ENCODE measurements around the gene CUL3. TPM values are rescaled to one million over a fixed set of nuclear protein-coding genes. Genes with fewer than 3 reads are reported as not detected.

Gene CUL3
- total RNA-seq, 2 experiments from 2014 or later: 50.6 to 155 TPM

DNA sequence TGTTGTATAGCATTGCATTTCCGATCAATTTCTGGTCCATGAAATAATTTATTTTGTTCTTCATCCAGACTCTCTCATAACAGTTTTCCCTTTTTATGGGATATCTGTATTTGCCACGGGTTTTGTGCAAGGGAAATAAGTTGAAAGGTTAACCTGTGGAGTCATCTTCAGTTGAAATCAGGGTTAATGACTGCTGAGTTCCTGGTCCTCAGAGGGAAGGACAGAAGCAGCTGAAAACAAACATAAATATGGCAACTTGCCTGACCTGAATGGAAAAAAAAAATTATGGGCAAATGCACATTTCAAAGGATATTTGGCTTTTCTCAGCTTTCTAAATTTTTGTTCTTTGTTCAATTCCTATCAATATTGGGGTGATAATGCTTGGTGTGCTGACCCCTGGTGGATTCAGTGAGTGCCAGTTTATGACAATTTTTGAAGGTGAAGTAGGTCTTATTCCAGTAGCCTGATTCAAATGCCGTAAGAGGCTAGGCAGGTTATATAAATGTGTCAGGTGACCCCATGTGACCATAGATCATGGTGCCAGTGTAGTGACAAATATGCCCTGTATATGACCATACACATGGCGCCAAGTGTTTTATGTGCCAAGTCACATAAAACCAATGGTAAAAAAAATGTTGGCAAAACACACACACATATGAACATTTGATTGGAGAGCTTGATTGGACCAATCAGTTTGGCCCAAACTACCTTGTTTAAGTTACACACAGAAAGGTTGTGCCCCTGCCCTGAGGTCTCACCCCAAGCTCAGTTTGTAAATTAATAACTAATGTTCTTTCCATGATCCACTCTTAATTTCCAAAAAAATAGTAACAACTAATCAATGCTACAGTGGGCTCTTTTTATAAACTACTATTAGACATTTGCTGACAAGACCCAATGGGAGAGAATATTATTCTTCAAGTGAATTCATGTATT lies 135.7 kb downstream of the CUL3 start:
- Histone ChIP-seq H3K79me2 (ENCODE audit: insufficient read depth, low read depth, low read length) (no peaks in the 10 kb centered on the region), H3K36me3 (ENCODE audit: insufficient read depth, low read length) (no peaks in the 10 kb centered on the region), H3K4me1 (ENCODE audit: insufficient read depth, low read length, poor library complexity, severe bottlenecking) (peaks cover 4% of the 10 kb centered on the region), H3K4me3 (ENCODE audit: low read depth, low read length, poor library complexity, severe bottlenecking) (no peak overlapping the region), H3K27ac (ENCODE audit: low read depth, low read length, poor library complexity, severe bottlenecking) (no peak overlapping the region), H3K9me3 (ENCODE audit: low read length) (no peaks in the 10 kb centered on the region), H2AFZ (ENCODE audit: low read length) (peak overlapping the region; percentile 2; the same call in 1 of the 2 replicates), H3K9me2 (ENCODE audit: insufficient read depth, low read length) (no peaks in the 10 kb centered on the region), H4K20me1 (ENCODE audit: insufficient read depth, low read length) (no peaks in the 10 kb centered on the region), H3K4me2 (ENCODE audit: low read length) (no peak overlapping the region)
- BruUV-seq (replicated peaks): no TSS peak
- DNase-seq (ENCODE audit: low spot score): peak; percentile 47
- TF ChIP-seq EZH2phosphoT487 (IDR thresholded peaks at IDR 0.05; ENCODE audit: borderline replicate concordance, low read depth, low read length) (no peak), CTCF (conservative IDR thresholded peaks at IDR 0.05; ENCODE audit: low read length) (peak; percentile 87)
- CTCF ChIA-PET (ENCODE audit: unreplicated experiment): no interaction called here
- POLR2A ChIA-PET: interaction anchor here (0.5 to 1.8 kb wide), 7 partner anchors 10 to 605 kb away, joined by 3 to 4 read pairs (median 3); no protein-coding TSS in a partner anchor
- intact Hi-C loops (cut with micrococcal nuclease; ENCODE audit: unreplicated experiment): loop anchor here (5.0 kb wide), 1 partner anchor 92 kb away; no protein-coding TSS in a partner anchor

GRCh38 chr2:224448236-224448635 lies 136.9 kb downstream of the CUL3 start:
- no peaks in the 10 kb centered on the region for H3K79me2 ChIP-seq (ENCODE audit: insufficient read depth, low read depth, low read length)
- no TSS peak for BruUV-seq (replicated peaks)
- no peaks in the 10 kb centered on the region for H3K9me3 ChIP-seq (ENCODE audit: low read length)
- no peak overlapping the region for H3K4me3 ChIP-seq (ENCODE audit: low read depth, low read length, poor library complexity, severe bottlenecking)
- intact Hi-C loops (cut with micrococcal nuclease; ENCODE audit: unreplicated experiment): loop anchor here (5.0 kb wide), 1 partner anchor 91 kb away; no protein-coding TSS in a partner anchor
- H3K27ac ChIP-seq (ENCODE audit: low read depth, low read length, poor library complexity, severe bottlenecking): no peak overlapping the region
- POLR2A ChIA-PET: no interaction called here
- H2AFZ ChIP-seq (ENCODE audit: low read length): 0 out of 2 replicates have a peak overlapping the region, but pooled peaks have one; percentile 16
- H4K20me1 ChIP-seq (ENCODE audit: insufficient read depth, low read length): no peaks in the 10 kb centered on the region
- no peak overlapping the region for H3K4me2 ChIP-seq (ENCODE audit: low read length)
- H3K36me3 ChIP-seq (ENCODE audit: insufficient read depth, low read length): no peaks in the 10 kb centered on the region
- no peaks in the 10 kb centered on the region for H3K4me1 ChIP-seq (ENCODE audit: insufficient read depth, low read length, poor library complexity, severe bottlenecking)
- CTCF ChIA-PET (ENCODE audit: unreplicated experiment): no interaction called here
- H3K9me2 ChIP-seq (ENCODE audit: insufficient read depth, low read length): no peaks in the 10 kb centered on the region
- TF ChIP-seq EZH2phosphoT487 (IDR thresholded peaks at IDR 0.05; ENCODE audit: borderline replicate concordance, low read depth, low read length): no peak
- TF ChIP-seq CTCF (conservative IDR thresholded peaks at IDR 0.05; ENCODE audit: low read length): no peak
- DNase-seq (ENCODE audit: low spot score): no peak

DNA sequence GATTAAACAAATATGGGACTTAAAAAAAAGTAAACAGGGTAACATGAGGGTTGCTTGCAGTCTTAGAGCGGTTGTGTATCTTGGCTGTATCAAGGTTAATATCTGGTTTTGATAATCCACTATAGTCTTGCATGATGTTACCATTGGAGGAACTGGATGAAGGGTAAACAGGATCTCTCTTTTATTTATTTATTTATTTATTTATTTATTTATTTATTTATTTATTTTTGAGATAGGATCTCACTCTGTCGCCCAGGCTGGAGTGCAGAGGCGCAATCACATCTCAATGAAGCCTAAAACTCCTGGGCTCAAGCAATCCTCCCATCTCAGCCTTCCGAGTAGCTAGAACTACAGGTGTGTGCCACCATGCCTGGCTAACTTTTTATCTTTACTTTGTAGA lies 140.4 kb downstream of the CUL3 start:
- DNase-seq (ENCODE audit: low spot score): no peak
- Histone ChIP-seq H3K4me2 (ENCODE audit: low read length) (no peak overlapping the region), H2AFZ (ENCODE audit: low read length) (no peak overlapping the region), H3K9me2 (ENCODE audit: insufficient read depth, low read length) (no peaks in the 10 kb centered on the region), H3K4me3 (ENCODE audit: low read depth, low read length, poor library complexity, severe bottlenecking) (no peak overlapping the region), H3K36me3 (ENCODE audit: insufficient read depth, low read length) (no peaks in the 10 kb centered on the region), H3K9me3 (ENCODE audit: low read length) (no peaks in the 10 kb centered on the region), H3K79me2 (ENCODE audit: insufficient read depth, low read depth, low read length) (no peaks in the 10 kb centered on the region), H3K4me1 (ENCODE audit: insufficient read depth, low read length, poor library complexity, severe bottlenecking) (no peaks in the 10 kb centered on the region), H3K27ac (ENCODE audit: low read depth, low read length, poor library complexity, severe bottlenecking) (no peak overlapping the region), H4K20me1 (ENCODE audit: insufficient read depth, low read length) (no peaks in the 10 kb centered on the region)
- CTCF ChIA-PET (ENCODE audit: unreplicated experiment): no interaction called here
- POLR2A ChIA-PET: no interaction called here
- TF ChIP-seq EZH2phosphoT487 (IDR thresholded peaks at IDR 0.05; ENCODE audit: borderline replicate concordance, low read depth, low read length) (no peak), CTCF (conservative IDR thresholded peaks at IDR 0.05; ENCODE audit: low read length) (no peak)
- no TSS peak for BruUV-seq (replicated peaks)
- intact Hi-C loops (cut with micrococcal nuclease; ENCODE audit: unreplicated experiment): loop anchor here (5.0 kb wide), 1 partner anchor 87 kb away; no protein-coding TSS in a partner anchor
